Stimulated activated CD4-positive, alpha-beta T cell treated with anti-CD3 and anti-CD28 coated beads, Interleukin-4, amount 100 ng/mL, for 24 hours (primary cell): ENCODE data around the gene NPW.
A peak's percentile ranks its signal among the peaks of the same experiment; 100 is the strongest.

Experiments used
- DNase-seq: peaks from one replicate; pipeline ENCODE4 v3.0.0-alpha.2; 2020

The NPW gene

GRCh38 chr16:2037115-2037514 is 17.5 kb downstream of the NPW start:
- no peak for DNase-seq

- DNase-seq, result no peak
Measured at GRCh38 chr16:2037647-2038381, 18.2 kb downstream of the NPW start.

GRCh38 chr16:2038382-2039231 is 19.0 kb downstream of the NPW start:
- no peak for DNase-seq

- DNase-seq, result no peak
Measured at GRCh38 chr16:2039274-2040031, 19.9 kb downstream of the NPW start.

GRCh38 chr16:2040041-2040786 is 20.6 kb downstream of the NPW start:
- no peak for DNase-seq

- DNase-seq, result no peak
Measured at GRCh38 chr16:2040787-2041522, 21.4 kb downstream of the NPW start.

- no peak for DNase-seq
Measured at GRCh38 chr16:2042171-2042985, 22.8 kb downstream of the NPW start.

- DNase-seq, result no peak
Measured at GRCh38 chr16:2042986-2043666, 23.5 kb downstream of the NPW start.

- no peak for DNase-seq
Measured at GRCh38 chr16:2043667-2044451, 24.3 kb downstream of the NPW start.

- no peak for DNase-seq
Measured at GRCh38 chr16:2044541-2044940, 25.0 kb downstream of the NPW start.

- DNase-seq, result no peak
Measured at GRCh38 chr16:2045965-2046892, 26.6 kb downstream of the NPW start.

- no peak for DNase-seq
Measured at GRCh38 chr16:2046893-2047329, 27.3 kb downstream of the NPW start.

- peak; percentile 96 for DNase-seq
Measured at GRCh38 chr16:2047330-2048115, 27.9 kb downstream of the NPW start, which contains the start of the genes NTHL1 and TSC2. Gene NTHL1 (minus strand): TSS chr16:2047834. CDS start chr16:2047823, 11 bp downstream. Gene TSC2 (plus strand): TSS chr16:2047985. CDS start chr16:2048616, 631 bp downstream.

GRCh38 chr16:2048116-2048543 is 28.5 kb downstream of the NPW start:
- no peak for DNase-seq

- DNase-seq, result no peak
Measured at GRCh38 chr16:2053211-2053610, 33.6 kb downstream of the NPW start.

- DNase-seq, result no peak
Measured at GRCh38 chr16:2053897-2054296, 34.3 kb downstream of the NPW start.

- DNase-seq, result no peak
Measured at GRCh38 chr16:2054543-2055245, 35.1 kb downstream of the NPW start.
